Breast epithelium (tissue), 4 donors: ENCODE measurements around the gene HACD2. TPM values are rescaled to one million over a fixed set of nuclear protein-coding genes. Genes with fewer than 3 reads are reported as not detected.

Experiments
- DNase-seq, 2 donors: peaks; one replicate each; pipeline ENCODE4 v3.0.0-alpha.2; 2019; ENCODE audit warnings: low spot score in 2 of 2
- H3K27ac ChIP-seq, 2 donors: fragments of 200-600 bp; sonication (generic) in 1 of 2; one replicate each; pipeline ENCODE4 v1.5.1; 2016 to 2019; ENCODE audit warnings: mild to moderate bottlenecking in 1 of 2
- H3K27me3 ChIP-seq, 2 donors: fragments of 200-600 bp; sonication (generic) in 1 of 2; one replicate each; pipeline versions ENCODE4 v1.5.1 to v1.6.0; 2017 to 2019; ENCODE audit warnings: control low read depth in 1 of 2, mild to moderate bottlenecking in 1 of 2
- H3K36me3 ChIP-seq: fragments of 200-600 bp; one replicate; pipeline ENCODE4 v1.5.1; 2019
- H3K4me1 ChIP-seq, 2 donors: fragments of 200-600 bp; sonication (generic); one replicate each; pipeline ENCODE4 v1.5.1; 2016 to 2019; ENCODE audit warnings: control low read depth in 1 of 2
- H3K4me3 ChIP-seq, 3 donors: fragments of 200-600 bp; sonication (generic); 1 replicate in 2 of 3; 2 replicates in 1 of 3; pipeline ENCODE4 v1.5.1; 2016 to 2019; ENCODE audit warnings: mild to moderate bottlenecking in 3 of 3, moderate library complexity in 2 of 3
- H3K9me3 ChIP-seq, 2 donors: fragments of 200-600 bp; sonication (generic) in 1 of 2; one replicate each; pipeline ENCODE4 v1.5.1; 2016 to 2019; ENCODE audit warnings: control low read depth in 1 of 2
- CTCF ChIP-seq, 3 donors: fragments of 450-650 bp; IDR thresholded peaks; one replicate each; pipeline ENCODE4 v1.5.1; 2016 to 2017; ENCODE audit warnings: antibody characterized with exemption in 3 of 3, mild to moderate bottlenecking in 3 of 3, moderate library complexity in 3 of 3
- POLR2A ChIP-seq: fragments of 450-650 bp; IDR thresholded peaks from one replicate; pipeline ENCODE4 v1.6.1; 2016; ENCODE audit warnings: antibody characterized with exemption, mild to moderate bottlenecking, moderate library complexity
- POLR2AphosphoS5 ChIP-seq, 3 donors: sonication (generic); formaldehyde crosslinking; IDR thresholded peaks; one replicate each; pipeline ENCODE4 v1.6.1; 2017; ENCODE audit warnings: antibody characterized with exemption in 3 of 3
- intact Hi-C: fragments of 100-400 bp; cut with DNase I; formaldehyde crosslinking; loops from one replicate; pipeline ENCODE4 v1.15.1; 2023; ENCODE audit warnings: low total_unique reads
- total RNA-seq, 3 donors: library from RNA; depleted of rRNA; stranded (reverse); fragments of >200 nt; gene quantifications; one replicate each; pipeline ENCODE4 v1.1.0, GENCODE V29; 2016

The HACD2 gene
- total RNA-seq, 3 donors from 2014 or later, result 29.5 to 61.0 (median 55.9) TPM

- intact Hi-C loops, result no loop called here
- H3K9me3 ChIP-seq, result no peaks in the 10 kb centered on the region
- peak within 1 kb of the TSS; percentile 55 to 78 (median 68) for H3K4me3 ChIP-seq
- H3K4me1 ChIP-seq, result no peaks in the 10 kb centered on the region
- peaks cover 0 to 4% of the 10 kb centered on the region in 2 donors for H3K27me3 ChIP-seq
- DNase-seq, result no peak
- H3K36me3 ChIP-seq, result no peaks in the 10 kb centered on the region
- peak within 1 kb of the TSS; percentile 62 to 71 for H3K27ac ChIP-seq
- TF ChIP-seq POLR2AphosphoS5 (IDR thresholded peaks at IDR 0.05) (no peak), CTCF (IDR thresholded peaks at IDR 0.05) (no peak), POLR2A (no peak)
These were observed 136.2 kb downstream of the HACD2 start, which contains the start of gene ADCY5 for GRCh38 chr3:123448536-123449101. Gene ADCY5, minus strand, starts transcription at chr3:123449090. Its CDS starts 545 bp downstream, at chr3:123448545.

GRCh38 chr3:123447749-123448517 lies 136.9 kb downstream of the HACD2 start:
- Histone ChIP-seq H3K9me3 (no peaks in the 10 kb centered on the region), H3K27ac (peak overlapping the region; percentile 62 to 71), H3K27me3 (peaks cover 0 to 4% of the 10 kb centered on the region in 2 donors), H3K4me1 (no peaks in the 10 kb centered on the region), H3K4me3 (peak overlapping the region; percentile 55 to 78 (median 68)), H3K36me3 (no peaks in the 10 kb centered on the region)
- TF ChIP-seq POLR2AphosphoS5 (IDR thresholded peaks at IDR 0.05) (no peak), POLR2A (no peak), CTCF (IDR thresholded peaks at IDR 0.05) (no peak)
- intact Hi-C loops, result no loop called here
- no peak for DNase-seq

- H3K9me3 ChIP-seq, result no peaks in the 10 kb centered on the region
- H3K27ac ChIP-seq, result peak overlapping the region; percentile 13 to 15
- peak overlapping the region; percentile 26 to 78 (median 68) for H3K4me3 ChIP-seq
- no peaks in the 10 kb centered on the region for H3K4me1 ChIP-seq
- H3K36me3 ChIP-seq, result no peaks in the 10 kb centered on the region
- intact Hi-C loops, result no loop called here
- H3K27me3 ChIP-seq, result peaks cover 0 to 4% of the 10 kb centered on the region in 2 donors
- no peak for TF ChIP-seq POLR2A
- no peak for TF ChIP-seq POLR2AphosphoS5 (IDR thresholded peaks at IDR 0.05)
- no peak for TF ChIP-seq CTCF (IDR thresholded peaks at IDR 0.05)
- no peak for DNase-seq
These were observed 137.5 kb downstream of the HACD2 start for GRCh38 chr3:123447416-123447748.

GRCh38 chr3:123446610-123447109 lies 138.2 kb downstream of the HACD2 start:
- peak overlapping the region; percentile 26 to 78 (median 68) for H3K4me3 ChIP-seq
- H3K27me3 ChIP-seq, result peaks cover 0 to 4% of the 10 kb centered on the region in 2 donors
- H3K36me3 ChIP-seq, result no peaks in the 10 kb centered on the region
- no peaks in the 10 kb centered on the region for H3K4me1 ChIP-seq
- TF ChIP-seq POLR2A (no peak), POLR2AphosphoS5 (IDR thresholded peaks at IDR 0.05) (no peak), CTCF (IDR thresholded peaks at IDR 0.05) (no peak)
- DNase-seq, result no peak
- no peaks in the 10 kb centered on the region for H3K9me3 ChIP-seq
- H3K27ac ChIP-seq, result peak overlapping the region in 1 of 2 donors; percentile 13
- intact Hi-C loops, result no loop called here

- Histone ChIP-seq H3K9me3 (no peaks in the 10 kb centered on the region), H3K36me3 (no peaks in the 10 kb centered on the region), H3K4me1 (no peaks in the 10 kb centered on the region), H3K4me3 (peak overlapping the region; percentile 26 to 78 (median 68)), H3K27ac (no peak overlapping the region), H3K27me3 (peaks cover 0 to 4% of the 10 kb centered on the region in 2 donors)
- no peak for DNase-seq
- intact Hi-C loops, result no loop called here
- TF ChIP-seq POLR2A (no peak), CTCF (IDR thresholded peaks at IDR 0.05) (no peak), POLR2AphosphoS5 (IDR thresholded peaks at IDR 0.05) (no peak)
These were observed 138.6 kb downstream of the HACD2 start for GRCh38 chr3:123446210-123446609.
